DND-41 (cell line): ENCODE results near the gene CD244.

Experiments used
- ATAC-seq: fragments of 200-7000 bp; cut with Tn5 transposase; 3 replicates; pipeline ENCODE4 v1.9.1; 2021; ENCODE audit warnings: low read depth; ENCODE audit not compliant: insufficient read depth
- DNase-seq: peaks from one replicate; pipeline ENCODE4 v3.0.0-alpha.2; 2020
- H2AFZ ChIP-seq: 2 replicates; pipeline ENCODE4 v1.6.0; 2012; ENCODE audit warnings: low read depth, low read length
- H3K27ac ChIP-seq: 2 replicates; pipeline ENCODE4 v1.5.1; 2012; ENCODE audit warnings: low read length, inconsistent platforms
- H3K27me3 ChIP-seq: fragments of 200-600 bp; sonication (generic); 2 replicates; pipeline ENCODE4 v1.6.0; 2012; ENCODE audit warnings: low read length, mild to moderate bottlenecking, inconsistent platforms; ENCODE audit not compliant: insufficient read depth, poor library complexity
- H3K36me3 ChIP-seq: 2 replicates; pipeline ENCODE4 v1.5.1; 2012; ENCODE audit warnings: low read length, inconsistent platforms; ENCODE audit not compliant: insufficient read depth
- H3K4me1 ChIP-seq: 2 replicates; pipeline ENCODE4 v1.5.1; 2012; ENCODE audit warnings: mild to moderate bottlenecking, low read length; ENCODE audit not compliant: insufficient read depth
- H3K4me2 ChIP-seq: 2 replicates; pipeline ENCODE4 v1.6.0; 2012; ENCODE audit warnings: mild to moderate bottlenecking, moderate library complexity, low read length, inconsistent platforms; ENCODE audit not compliant: insufficient read depth
- H3K4me3 ChIP-seq, 2 experiments: fragments of 200-600 bp in 1 of 2; shearing (Covaris generic) in 1 of 2; 2 replicates each; pipeline ENCODE4 v1.5.1; 2012 to 2016; ENCODE audit warnings: inconsistent platforms in 2 of 2, low read length in 2 of 2, mild to moderate bottlenecking in 2 of 2, low read depth in 1 of 2, moderate library complexity in 1 of 2
- H3K79me2 ChIP-seq: 2 replicates; pipeline ENCODE4 v1.6.0; 2012; ENCODE audit warnings: low read length, inconsistent platforms; ENCODE audit not compliant: insufficient read depth
- H3K9ac ChIP-seq: 2 replicates; pipeline ENCODE4 v1.6.0; 2012; ENCODE audit warnings: low read depth, mild to moderate bottlenecking, inconsistent platforms, low read length, moderate library complexity
- H3K9me3 ChIP-seq: 2 replicates; pipeline ENCODE4 v1.5.1; 2012; ENCODE audit warnings: low read length, moderate library complexity, mild to moderate bottlenecking, inconsistent platforms; ENCODE audit not compliant: insufficient read depth, severe bottlenecking
- H4K20me1 ChIP-seq: 2 replicates; pipeline ENCODE4 v1.6.0; 2012; ENCODE audit warnings: low read length; ENCODE audit not compliant: insufficient read depth
- CTCF ChIP-seq: IDR thresholded peaks from 2 replicates; pipeline ENCODE4 v1.5.1; 2012; ENCODE audit warnings: borderline replicate concordance, low read length, moderate library complexity, mild to moderate bottlenecking; ENCODE audit not compliant: poor library complexity, severe bottlenecking; ENCODE audit errors: extremely low read depth
- EZH2 ChIP-seq: IDR thresholded peaks from 3 replicates; pipeline ENCODE4 v1.6.1; 2012; ENCODE audit warnings: borderline replicate concordance, low read depth, mild to moderate bottlenecking, moderate library complexity, low read length, inconsistent platforms; ENCODE audit not compliant: severe bottlenecking

Gene CD244

GRCh38 chr1:160866001-160866694 is 3.5 kb upstream of the CD244 start:
- no peaks in the 10 kb centered on the region for H3K4me1 ChIP-seq
- H3K9me3 ChIP-seq: no peaks in the 10 kb centered on the region
- H3K27ac ChIP-seq: no peak overlapping the region
- H3K79me2 ChIP-seq: no peaks in the 10 kb centered on the region
- TF ChIP-seq EZH2: no peak
- H2AFZ ChIP-seq: no peak overlapping the region
- no peaks in the 10 kb centered on the region for H3K27me3 ChIP-seq
- H3K9ac ChIP-seq: no peak overlapping the region
- no peaks in the 10 kb centered on the region for H3K36me3 ChIP-seq
- DNase-seq (no peak), ATAC-seq (no peak)
- no peak overlapping the region for H3K4me3 ChIP-seq
- no peaks in the 10 kb centered on the region for H4K20me1 ChIP-seq
- no peak overlapping the region for H3K4me2 ChIP-seq

- no peak overlapping the region for H3K27ac ChIP-seq
- no peak overlapping the region for H3K4me2 ChIP-seq
- DNase-seq (no peak), ATAC-seq (no peak)
- no peaks in the 10 kb centered on the region for H4K20me1 ChIP-seq
- no peaks in the 10 kb centered on the region for H3K79me2 ChIP-seq
- H2AFZ ChIP-seq: no peak overlapping the region
- TF ChIP-seq EZH2: no peak
- no peak for TF ChIP-seq CTCF
- no peaks in the 10 kb centered on the region for H3K27me3 ChIP-seq
- H3K36me3 ChIP-seq: no peaks in the 10 kb centered on the region
- H3K9me3 ChIP-seq: no peaks in the 10 kb centered on the region
- H3K9ac ChIP-seq: no peak overlapping the region
- H3K4me1 ChIP-seq: no peaks in the 10 kb centered on the region
- no peak overlapping the region for H3K4me3 ChIP-seq
These were observed 2.6 kb upstream of the CD244 start for GRCh38 chr1:160865337-160865736.

- ATAC-seq: no peak
- Histone ChIP-seq H3K9ac (no peak overlapping the region), H3K4me1 (no peaks in the 10 kb centered on the region), H3K79me2 (no peaks in the 10 kb centered on the region), H3K27me3 (no peaks in the 10 kb centered on the region), H3K4me3 (no peak overlapping the region), H2AFZ (no peak overlapping the region), H3K36me3 (no peaks in the 10 kb centered on the region), H3K4me2 (no peak overlapping the region), H3K27ac (no peak overlapping the region), H4K20me1 (no peaks in the 10 kb centered on the region), H3K9me3 (no peaks in the 10 kb centered on the region)
- DNase-seq: no peak
- TF ChIP-seq EZH2: no peak
- no peak for TF ChIP-seq CTCF
These were observed 1.5 kb upstream of the CD244 start for GRCh38 chr1:160864173-160864572.

- no peak overlapping the region for H3K27ac ChIP-seq
- TF ChIP-seq CTCF: no peak
- TF ChIP-seq EZH2: no peak
- H3K9me3 ChIP-seq: no peaks in the 10 kb centered on the region
- H3K79me2 ChIP-seq: no peaks in the 10 kb centered on the region
- ATAC-seq (no peak), DNase-seq (no peak)
- no peak overlapping the region for H3K4me2 ChIP-seq
- H2AFZ ChIP-seq: no peak overlapping the region
- no peaks in the 10 kb centered on the region for H3K36me3 ChIP-seq
- no peaks in the 10 kb centered on the region for H3K4me1 ChIP-seq
- H3K4me3 ChIP-seq: no peak overlapping the region
- no peak overlapping the region for H3K9ac ChIP-seq
- no peaks in the 10 kb centered on the region for H4K20me1 ChIP-seq
- H3K27me3 ChIP-seq: no peaks in the 10 kb centered on the region
These were observed 1.1 kb upstream of the CD244 start for GRCh38 chr1:160863774-160864131.
